22Rv1 (cell line): ENCODE data around the gene CREB5.

ENCODE experiments used
- CTCF ChIP-seq: fragments of 450-650 bp; IDR thresholded peaks from 2 replicates; pipeline ENCODE4 v1.5.1; 2017; ENCODE audit warnings: mild to moderate bottlenecking
- ZFX ChIP-seq: fragments of 450-650 bp; IDR thresholded peaks from 2 replicates; pipeline ENCODE4 v1.6.1; 2017; ENCODE audit warnings: antibody characterized with exemption, borderline replicate concordance

- TF ChIP-seq CTCF, result no peak
- TF ChIP-seq ZFX, result no peak
Observed at GRCh38 chr7:28591725-28592349, 179.5 kb downstream of the CREB5 start.
